Testis (tissue), 2 donors: ENCODE results near the gene ST3GAL2.

Experiments used
- CTCF ChIP-seq, 3 experiments: fragments of 450-650 bp in 2 of 3; fragments of 200-600 bp in 1 of 3; sonication (generic) in 1 of 3; IDR thresholded peaks; one replicate each; pipeline ENCODE4 v1.5.1; 2016 to 2019; ENCODE audit warnings: antibody characterized with exemption in 3 of 3, mild to moderate bottlenecking in 2 of 3, moderate library complexity in 1 of 3
- POLR2A ChIP-seq: fragments of 450-650 bp; IDR thresholded peaks from one replicate; pipeline ENCODE4 v1.6.1; 2017; ENCODE audit warnings: antibody characterized with exemption, mild to moderate bottlenecking, moderate library complexity

DNA sequence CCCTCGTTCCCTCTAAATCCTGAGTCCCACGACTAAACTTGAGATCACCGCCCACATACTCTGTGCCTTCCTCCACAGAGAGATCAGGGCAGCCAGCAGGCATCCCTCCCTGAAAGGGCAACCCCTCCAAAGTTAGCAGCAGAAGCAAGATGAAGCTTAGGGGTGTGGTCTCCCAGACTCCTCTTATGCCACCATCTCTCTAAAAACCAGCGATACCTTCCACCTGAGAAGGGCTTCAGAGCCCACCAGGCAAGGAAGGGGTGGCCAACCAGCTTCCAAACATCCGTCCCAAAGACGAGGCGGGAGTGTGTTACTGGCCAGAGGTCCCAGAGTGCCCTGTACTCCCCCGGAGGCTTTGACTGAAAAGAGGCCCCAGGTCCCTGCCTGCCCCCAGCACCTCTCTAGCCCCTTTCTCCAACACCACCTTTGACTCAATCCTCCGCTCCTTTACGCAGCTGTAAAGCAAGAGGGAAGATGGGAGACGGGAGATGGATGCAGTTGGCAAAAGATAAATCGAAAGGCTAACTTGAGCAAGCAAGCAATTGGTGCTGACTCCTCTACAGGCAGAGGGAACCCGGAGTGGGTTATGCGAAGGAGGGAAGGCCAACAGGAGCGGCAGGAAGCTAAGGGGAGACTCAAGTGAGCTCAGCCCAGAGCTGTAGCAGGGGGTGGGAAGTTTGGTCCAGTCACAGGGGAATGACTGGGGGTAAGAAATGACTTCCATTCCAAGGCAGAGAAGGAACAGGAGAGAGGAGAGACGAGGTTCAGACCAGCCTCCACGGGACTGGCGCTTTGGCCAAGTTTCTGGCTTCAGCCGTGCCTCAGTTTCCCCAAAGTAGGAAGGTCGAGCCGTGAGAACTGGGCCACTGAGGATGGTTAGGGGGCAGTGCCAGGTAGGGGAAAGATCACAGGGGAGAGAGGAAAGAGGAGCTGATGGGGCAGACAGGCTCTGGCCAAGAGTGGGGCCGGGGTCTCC lies 1.0 kb downstream of the ST3GAL2 start:
- no peak for TF ChIP-seq CTCF (IDR thresholded peaks at IDR 0.05)
- TF ChIP-seq POLR2A = no peak
